HepG2 (cell line): Measurements from ENCODE around the gene GATA3.

Source experiments
- CTCF ChIP-seq: sonication (generic); formaldehyde crosslinking; IDR thresholded peaks from 2 replicates; pipeline ENCODE4 v1.5.0; 2020; ENCODE audit warnings: mild to moderate bottlenecking, missing genetic modification reagents, moderate library complexity
- DPF2 ChIP-seq: sonication (generic); formaldehyde crosslinking; IDR thresholded peaks from 2 replicates; pipeline ENCODE4 v1.4.0; 2020; ENCODE audit warnings: mild to moderate bottlenecking, low read depth, missing genetic modification reagents, borderline replicate concordance
- FOXK1 ChIP-seq: sonication (generic); formaldehyde crosslinking; IDR thresholded peaks from 2 replicates; pipeline ENCODE4 v1.4.0; 2020; ENCODE audit warnings: low read depth, missing genetic modification reagents, borderline replicate concordance
- KMT2B ChIP-seq: IDR thresholded peaks from 2 replicates; pipeline ENCODE4 v1.6.1; 2016; ENCODE audit warnings: missing genetic modification reagents, missing compliant biosample characterization
- POLR2A ChIP-seq, 2 experiments: IDR thresholded peaks; 2 replicates each; pipeline ENCODE4 v1.6.1; 2011; ENCODE audit warnings: low read depth in 2 of 2, low read length in 2 of 2, mild to moderate bottlenecking in 1 of 2, moderate library complexity in 1 of 2; ENCODE audit not compliant: insufficient read depth in 1 of 2
- SMARCE1 ChIP-seq: fragments of 450-650 bp; IDR thresholded peaks from 2 replicates; pipeline ENCODE4 v1.6.1; 2017; ENCODE audit warnings: borderline replicate concordance
- SMC3 ChIP-seq: IDR thresholded peaks from 2 replicates; pipeline ENCODE4 v1.6.1; 2011; ENCODE audit warnings: low read length, improper control_type of control experiment
- ZBTB40 ChIP-seq, 2 experiments: fragments of 450-650 bp in 1 of 2; sonication (generic) in 1 of 2; formaldehyde crosslinking in 1 of 2; IDR thresholded peaks; 2 replicates each; pipeline versions ENCODE4 v1.6.1 to v1.8.0; 2016 to 2022; ENCODE audit warnings: antibody characterized with exemption in 1 of 2, mild to moderate bottlenecking in 1 of 2, missing genetic modification reagents in 1 of 2
- ZGPAT ChIP-seq: IDR thresholded peaks from 2 replicates; pipeline ENCODE4 v1.6.1; 2016; ENCODE audit warnings: mild to moderate bottlenecking
- ZNF567 ChIP-seq: sonication (generic); formaldehyde crosslinking; IDR thresholded peaks from 2 replicates; pipeline ENCODE4 v1.8.1; 2023; ENCODE audit warnings: mild to moderate bottlenecking, missing genetic modification reagents, borderline replicate concordance

GRCh38 chr10:8060010-8060703, 5.7 kb downstream of the GATA3 start:
- TF ChIP-seq DPF2 (CRISPR knock-in tag) (no peak), SMARCE1 (no peak), SMC3 (no peak), KMT2B (no peak), POLR2A (IDR thresholded peaks at IDR 0.05; ENCODE audit: insufficient read depth in 1 of 2, low read depth in 2 of 2, low read length in 2 of 2) (no peak), ZGPAT (no peak), CTCF (CRISPR knock-in tag) (no peak), ZNF567 (CRISPR knock-in tag) (no peak), FOXK1 (CRISPR knock-in tag) (no peak), ZBTB40 (IDR thresholded peaks at IDR 0.05) (no peak), ZBTB40 (CRISPR knock-in tag; IDR thresholded peaks at IDR 0.05) (no peak)
